NK-92 treated with Interleukin-12 subunit alpha and Interleukin-12 subunit beta, amount 100 ng/mL, for 24 hours (cell line): Measurements from ENCODE around the gene LYL1.

ENCODE experiments used
- DNase-seq: peaks from one replicate; lab custom pipeline; 2025; lab: John Stamatoyannopoulos, UW

Gene LYL1

DNA sequence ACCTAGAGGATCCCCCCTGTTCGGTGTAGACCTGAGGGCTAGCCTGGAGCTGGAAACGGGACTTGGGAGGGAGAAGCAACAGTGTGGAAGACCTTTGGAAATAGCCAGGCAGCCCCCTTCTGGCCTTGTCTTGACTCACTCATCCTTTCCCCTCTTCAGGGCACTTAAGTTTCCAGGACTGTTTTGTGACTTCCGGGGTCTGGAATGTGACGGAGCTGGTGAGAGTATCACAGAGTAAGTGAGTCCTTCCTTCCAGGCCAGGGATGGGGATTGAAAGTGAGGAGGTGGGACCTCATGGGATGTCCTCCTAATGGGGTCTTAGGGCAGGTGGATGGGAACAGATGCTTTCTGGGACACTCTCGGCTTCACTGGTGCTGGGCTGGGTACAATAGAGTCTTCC, 29.4 kb downstream of the LYL1 start:
- no peak for DNase-seq

GRCh38 chr19:13072188-13072908, 30.3 kb downstream of the LYL1 start:
- DNase-seq, result no peak

DNA sequence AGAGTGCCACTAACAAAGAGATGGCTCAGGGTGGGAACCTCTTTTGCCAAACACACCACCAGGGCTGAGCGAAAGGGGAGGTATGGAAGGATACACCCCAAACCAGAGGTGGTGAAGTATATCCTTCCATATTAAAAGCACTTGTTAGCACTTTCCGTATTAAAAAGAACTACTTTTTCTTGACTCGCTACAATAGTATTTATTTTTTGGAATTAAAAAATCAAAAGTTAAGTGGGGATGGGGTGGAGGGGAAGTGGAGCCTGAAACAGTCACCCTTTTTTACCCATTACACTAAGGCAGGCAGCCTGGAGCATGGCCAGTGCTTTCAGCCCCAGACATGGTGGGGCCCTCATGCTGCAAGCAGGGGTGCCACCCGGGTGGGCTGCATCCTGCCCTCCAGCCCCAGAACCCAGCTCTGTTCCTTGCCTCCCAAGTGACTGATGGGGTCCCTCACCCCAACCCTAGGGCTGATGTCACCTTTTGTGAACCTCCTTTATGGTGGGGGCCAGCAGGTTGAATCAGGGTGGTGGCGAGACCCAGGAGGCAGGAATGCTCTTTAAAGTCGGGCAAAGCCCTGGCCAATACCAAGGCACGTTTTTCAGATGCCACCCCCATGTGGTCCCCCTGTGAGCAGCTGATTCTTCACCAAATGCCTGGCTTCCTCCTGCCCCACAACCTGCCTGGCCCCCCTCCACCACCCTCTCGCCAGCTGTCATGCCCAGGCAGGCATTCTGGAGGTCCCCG, 31.0 kb downstream of the LYL1 start:
- no peak for DNase-seq

DNA sequence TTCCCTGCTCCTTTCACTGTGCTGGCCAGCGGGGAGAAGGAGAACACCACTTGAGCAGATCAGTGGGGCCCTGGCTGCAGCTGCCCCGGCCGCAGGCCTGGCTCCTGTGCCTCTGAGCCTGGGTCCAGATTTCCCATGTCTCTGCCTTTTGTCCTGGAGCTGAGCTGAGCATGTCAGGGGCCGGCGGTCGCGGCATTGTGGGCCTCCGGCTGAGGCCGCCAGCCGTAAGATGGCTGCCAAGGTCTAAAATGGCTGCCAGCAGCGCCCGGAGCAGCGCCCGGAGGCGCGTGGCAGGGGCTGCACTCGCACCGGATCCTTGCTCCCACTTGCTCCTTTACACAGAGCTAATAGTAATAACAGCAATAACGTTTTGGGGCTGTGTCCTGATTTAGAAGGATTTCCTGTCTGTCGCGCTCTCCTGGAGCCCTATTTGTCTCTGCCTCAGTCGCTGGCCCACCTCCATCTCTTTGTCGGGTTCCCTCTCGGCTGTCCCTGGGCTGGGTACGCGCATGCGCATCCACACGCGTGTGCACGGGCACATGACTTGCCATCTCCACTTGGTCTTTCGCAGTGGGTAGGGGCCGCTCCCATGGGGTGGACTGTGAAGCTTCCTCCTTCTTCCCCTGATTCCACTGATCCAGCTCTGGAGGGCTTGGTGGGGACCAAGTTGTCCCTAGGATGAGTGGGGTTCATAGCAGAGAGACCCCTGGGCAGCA, 32.1 kb downstream of the LYL1 start:
- DNase-seq, result no peak

- DNase-seq, result no peak
These were observed 33.0 kb downstream of the LYL1 start for GRCh38 chr19:13069415-13070359.

DNA sequence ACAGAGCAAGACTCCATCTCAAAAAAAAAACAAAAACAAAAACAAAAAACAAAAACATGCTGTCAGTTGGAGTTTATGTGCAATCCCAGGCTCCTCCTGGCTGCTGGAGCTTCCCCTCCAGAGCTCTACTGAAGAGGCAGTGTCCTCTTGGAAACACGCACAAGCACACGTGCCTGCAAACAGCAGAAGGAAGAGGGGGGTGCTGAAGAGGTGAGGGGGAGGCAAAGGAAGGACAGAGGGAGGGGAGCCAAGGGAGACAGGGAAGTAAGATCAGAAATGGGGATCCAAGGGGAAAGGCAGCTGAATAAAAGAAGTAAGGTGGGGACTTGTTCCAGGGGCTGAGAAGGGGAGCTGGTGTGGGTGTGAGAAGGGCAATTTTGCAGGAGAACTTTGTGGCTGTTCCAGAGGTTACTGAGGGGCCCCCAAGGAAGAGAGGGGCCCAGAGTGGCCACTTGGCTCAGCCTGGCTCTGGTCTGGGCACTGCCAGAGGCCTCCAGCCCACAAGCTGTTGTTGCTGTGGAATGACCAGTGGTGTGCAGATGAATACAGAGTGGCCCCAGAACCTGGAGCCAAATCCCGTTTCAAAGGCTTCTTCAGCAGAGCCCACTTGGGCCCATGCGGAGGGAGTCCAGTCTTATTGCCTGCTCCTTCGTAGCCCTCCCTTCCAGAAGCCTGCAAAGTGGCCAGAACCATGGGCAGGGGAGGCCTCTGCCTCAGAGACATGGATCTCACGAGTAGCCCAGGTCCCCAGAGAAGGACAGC, 34.4 kb downstream of the LYL1 start:
- no peak for DNase-seq

- DNase-seq, result no peak
These were observed 35.5 kb downstream of the LYL1 start for GRCh38 chr19:13066933-13067807.

- no peak for DNase-seq
These were observed 36.4 kb downstream of the LYL1 start for GRCh38 chr19:13066226-13066625.

GRCh38 chr19:13064092-13064489, 38.6 kb downstream of the LYL1 start:
- DNase-seq, result no peak

DNA sequence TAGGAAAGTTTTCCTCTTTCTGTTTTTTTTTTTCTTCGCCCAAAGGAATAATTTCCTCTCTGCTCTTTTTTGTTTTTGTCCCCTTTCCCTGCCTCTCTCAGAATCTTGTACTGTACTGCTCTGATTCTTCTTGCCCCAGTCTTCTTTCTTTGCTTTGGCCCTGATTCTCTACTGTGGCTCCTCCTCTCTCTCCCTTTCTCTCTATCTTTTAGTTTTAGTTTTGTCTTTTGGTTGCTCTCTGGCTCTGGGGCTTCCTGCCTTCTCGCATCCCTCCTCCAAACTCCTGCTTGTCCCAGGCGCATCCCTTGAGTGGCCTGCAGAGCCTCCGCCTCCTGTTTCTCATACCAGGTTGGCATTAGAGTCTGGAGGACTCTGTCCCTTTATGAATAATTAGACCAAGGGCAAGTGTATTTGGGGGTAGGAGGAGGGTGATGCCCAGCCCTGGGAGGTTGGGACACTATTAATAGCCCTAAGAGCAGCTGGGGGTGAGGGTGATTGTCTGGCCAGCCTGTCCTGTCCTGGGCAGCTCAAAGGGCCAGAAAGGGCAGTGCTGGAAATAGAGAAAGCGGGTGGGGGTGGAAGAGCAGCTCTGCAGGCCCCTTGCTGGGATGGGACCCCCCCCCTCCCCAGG, 39.1 kb downstream of the LYL1 start:
- DNase-seq, result no peak

DNA sequence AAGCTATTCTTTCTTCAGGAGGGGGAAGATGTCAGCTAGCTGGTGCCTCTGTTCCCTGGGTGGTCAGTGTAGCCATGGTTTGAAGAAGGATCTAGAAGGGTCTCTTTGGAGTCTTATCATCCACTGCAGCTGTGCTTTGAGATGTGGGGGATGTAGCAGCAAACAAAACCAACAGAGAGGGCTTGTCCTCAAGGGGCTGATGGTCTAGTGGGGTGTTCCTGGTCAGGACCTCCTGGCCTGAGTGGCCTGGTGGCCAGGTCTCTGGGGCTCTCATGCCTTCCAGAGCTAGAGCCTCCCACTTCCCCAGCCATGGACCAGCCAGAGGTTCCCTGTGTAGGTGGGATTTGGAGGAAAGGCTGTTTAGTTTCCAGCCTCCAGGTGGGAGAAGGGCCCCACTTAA, 40.3 kb downstream of the LYL1 start:
- DNase-seq, result no peak

- peak; percentile 38 for DNase-seq
These were observed 41.4 kb downstream of the LYL1 start for GRCh38 chr19:13060964-13061927.

GRCh38 chr19:13060233-13060963, 42.3 kb downstream of the LYL1 start:
- no peak for DNase-seq

GRCh38 chr19:13058951-13059660, 43.6 kb downstream of the LYL1 start:
- no peak for DNase-seq

DNA sequence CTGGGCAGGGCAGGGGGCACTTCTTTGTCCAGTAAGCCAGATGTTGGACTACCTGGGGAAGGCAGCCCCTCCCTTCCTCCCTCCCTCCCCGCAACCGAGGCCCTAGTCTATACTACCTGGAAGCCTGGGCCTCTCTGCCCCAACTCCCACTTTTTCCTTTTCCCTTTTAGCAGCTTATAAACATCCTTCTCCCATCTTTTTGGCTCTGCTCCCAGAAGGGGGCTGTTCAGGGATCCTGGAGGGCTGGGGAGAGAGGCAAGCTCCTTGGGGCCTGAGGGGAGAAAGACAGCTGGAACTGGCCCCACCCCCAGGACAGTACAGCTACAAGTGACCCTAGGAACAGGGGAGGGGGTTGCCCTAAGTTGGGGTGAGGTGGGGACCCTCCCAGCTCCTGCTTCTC, 44.9 kb downstream of the LYL1 start:
- DNase-seq, result no peak

DNA sequence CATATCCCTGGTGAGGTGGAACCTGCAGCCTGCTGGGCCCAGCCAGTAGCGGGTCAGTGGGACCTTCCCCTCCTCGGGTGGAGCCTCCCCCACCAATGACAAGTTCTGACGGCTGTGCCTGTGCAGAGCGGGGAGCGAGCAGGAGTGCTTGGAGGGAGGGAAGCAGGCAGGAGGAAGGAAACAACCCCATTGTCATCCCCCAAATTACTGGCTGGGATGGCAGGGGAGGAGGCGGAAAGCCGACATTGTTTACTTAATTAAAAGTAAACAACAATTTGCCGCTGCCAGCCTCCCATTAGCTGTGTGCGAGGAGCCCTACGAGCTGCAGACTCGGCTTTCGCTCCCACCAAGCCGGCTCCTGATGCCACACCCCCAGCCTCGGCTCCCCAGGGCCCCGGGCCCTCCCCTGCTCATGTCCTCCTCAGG, 45.5 kb downstream of the LYL1 start:
- no peak for DNase-seq

DNA sequence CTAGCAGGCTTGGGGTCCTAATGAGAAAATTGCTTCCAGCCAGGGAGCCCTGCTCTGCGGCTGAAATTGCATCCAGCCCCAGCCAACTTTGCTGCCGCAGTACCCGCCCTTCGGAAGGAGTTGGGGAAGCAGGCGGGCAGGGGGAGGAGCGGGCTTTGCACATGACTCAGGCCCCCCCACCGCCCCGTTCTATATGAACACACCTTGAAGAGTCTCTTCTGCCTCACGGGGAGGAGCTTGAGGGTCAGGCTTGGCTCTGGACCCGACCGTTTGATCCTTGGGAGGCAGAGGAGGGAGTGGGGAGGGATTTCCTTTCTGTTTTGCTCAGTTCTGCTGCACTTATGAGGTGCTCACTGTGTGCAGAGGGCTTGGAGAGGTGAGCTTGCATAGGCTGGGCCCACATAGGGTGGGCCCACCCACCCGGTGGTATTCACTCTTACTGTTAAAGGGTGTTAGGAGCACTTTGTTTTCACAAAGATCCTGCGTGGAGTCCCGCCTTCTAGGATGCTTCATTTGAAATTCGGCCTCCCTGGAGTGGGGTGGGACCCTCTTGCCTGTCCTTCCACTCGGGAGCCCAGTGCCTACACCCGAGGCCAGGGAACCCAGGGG, 46.5 kb downstream of the LYL1 start:
- no peak for DNase-seq
